Mesothelial cell of epicardium (in vitro differentiated cells): ENCODE data around the gene OTOP3. TPM values are rescaled to one million over a fixed set of nuclear protein-coding genes. Genes with fewer than 3 reads are reported as not detected.

ENCODE experiments used
- DNase-seq, 2 experiments: peaks; one replicate each; pipeline ENCODE4 v3.0.0; 2021; ENCODE audit warnings: low spot score in 2 of 2; ENCODE audit not compliant: unreplicated experiment in 2 of 2
- H3K27ac Mint-ChIP-seq: 2 replicates; pipeline ENCODE4 v1.8.0; 2021; ENCODE audit warnings: mixed read lengths
- H3K27me3 Mint-ChIP-seq: 2 replicates; pipeline ENCODE4 v1.8.0; 2021; ENCODE audit warnings: low read depth, mixed read lengths
- H3K36me3 Mint-ChIP-seq: 2 replicates; pipeline ENCODE4 v1.8.0; 2021; ENCODE audit warnings: mixed read lengths
- H3K4me1 Mint-ChIP-seq: 2 replicates; pipeline ENCODE4 v1.8.0; 2021; ENCODE audit warnings: mixed read lengths
- H3K4me3 Mint-ChIP-seq: 2 replicates; pipeline ENCODE4 v1.8.0; 2021; ENCODE audit warnings: mild to moderate bottlenecking, moderate library complexity, mixed read lengths
- H3K9me3 Mint-ChIP-seq: 2 replicates; pipeline ENCODE4 v1.8.0; 2021; ENCODE audit warnings: mixed read lengths
- total RNA-seq: library from RNA; stranded (reverse); gene quantifications from 3 replicates; pipeline ENCODE4 v1.2.1, GENCODE V29; 2021
- TF ChIP-seq, protein P1 (sequence below): fragments of 200-600 bp; sonication (generic); IDR thresholded peaks from one replicate; pipeline ENCODE4 v1.5.0; 2021; ENCODE audit warnings: antibody characterized with exemption; ENCODE audit not compliant: unreplicated experiment

OTOP3 gene
- total RNA-seq, 1 donor from 2014 or later = not detected

DNA sequence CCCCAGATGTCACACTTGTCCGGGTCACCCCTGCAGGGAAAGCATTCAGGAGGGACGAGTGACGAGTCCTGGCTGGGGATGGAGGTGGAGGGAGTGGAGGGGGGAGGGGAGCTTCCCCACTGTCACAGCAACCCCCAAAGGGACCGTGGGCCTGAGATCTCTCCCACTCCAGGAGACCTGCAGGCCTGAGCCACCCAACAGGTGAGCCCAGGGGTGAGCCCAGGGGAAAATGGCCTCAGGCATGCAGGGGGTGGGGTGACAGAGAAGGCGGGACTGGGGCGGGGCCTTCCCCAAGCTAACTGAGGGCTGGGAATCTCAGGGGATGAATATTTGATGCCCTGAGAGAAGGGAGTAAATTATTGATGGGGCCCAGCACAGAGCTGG, 15.1 kb upstream of the OTOP3 start:
- Mint-ChIP-seq H3K4me1 (peaks cover 27% of the 10 kb centered on the region), H3K36me3 (no peaks in the 10 kb centered on the region), H3K4me3 (peak overlapping the region; percentile 48), H3K27me3 (peaks cover 31% of the 10 kb centered on the region), H3K9me3 (no peaks in the 10 kb centered on the region), H3K27ac (peak overlapping the region; percentile 44)
- DNase-seq = no peak
- TF ChIP-seq, protein P1, sequence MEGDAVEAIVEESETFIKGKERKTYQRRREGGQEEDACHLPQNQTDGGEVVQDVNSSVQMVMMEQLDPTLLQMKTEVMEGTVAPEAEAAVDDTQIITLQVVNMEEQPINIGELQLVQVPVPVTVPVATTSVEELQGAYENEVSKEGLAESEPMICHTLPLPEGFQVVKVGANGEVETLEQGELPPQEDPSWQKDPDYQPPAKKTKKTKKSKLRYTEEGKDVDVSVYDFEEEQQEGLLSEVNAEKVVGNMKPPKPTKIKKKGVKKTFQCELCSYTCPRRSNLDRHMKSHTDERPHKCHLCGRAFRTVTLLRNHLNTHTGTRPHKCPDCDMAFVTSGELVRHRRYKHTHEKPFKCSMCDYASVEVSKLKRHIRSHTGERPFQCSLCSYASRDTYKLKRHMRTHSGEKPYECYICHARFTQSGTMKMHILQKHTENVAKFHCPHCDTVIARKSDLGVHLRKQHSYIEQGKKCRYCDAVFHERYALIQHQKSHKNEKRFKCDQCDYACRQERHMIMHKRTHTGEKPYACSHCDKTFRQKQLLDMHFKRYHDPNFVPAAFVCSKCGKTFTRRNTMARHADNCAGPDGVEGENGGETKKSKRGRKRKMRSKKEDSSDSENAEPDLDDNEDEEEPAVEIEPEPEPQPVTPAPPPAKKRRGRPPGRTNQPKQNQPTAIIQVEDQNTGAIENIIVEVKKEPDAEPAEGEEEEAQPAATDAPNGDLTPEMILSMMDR = no peak

DNA sequence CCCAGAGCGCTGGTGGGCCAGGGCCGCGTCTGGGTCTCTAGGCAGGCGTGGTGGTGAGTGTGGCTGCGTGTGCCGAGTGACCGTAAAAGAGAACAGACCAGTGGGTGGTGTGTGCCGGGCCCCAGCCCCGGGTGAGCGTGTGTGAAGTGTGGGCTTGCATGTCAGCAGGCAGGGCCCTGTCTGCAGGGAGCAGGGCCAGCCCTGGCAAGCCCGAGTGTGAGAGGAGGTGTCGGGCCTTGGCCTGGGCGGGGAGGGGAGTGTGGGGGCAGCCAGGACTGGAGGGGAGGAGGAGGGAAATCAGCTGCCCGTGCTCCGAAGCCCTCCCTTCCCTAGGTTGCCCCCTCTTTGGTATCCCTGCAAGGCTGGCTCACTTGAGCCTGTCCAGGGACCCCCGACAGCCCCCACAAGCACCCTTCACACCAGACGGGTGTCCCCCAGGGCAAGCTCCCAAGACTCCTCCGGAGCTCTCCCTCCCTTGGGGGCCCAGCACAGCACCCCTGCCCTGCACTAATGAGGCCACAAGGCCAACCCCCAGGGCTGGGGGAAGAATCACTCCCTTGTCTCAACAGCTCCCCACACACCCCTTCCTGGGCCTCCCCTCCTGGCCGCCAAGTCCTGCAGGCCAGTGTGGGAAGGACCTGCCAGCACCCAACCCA, 14.5 kb upstream of the OTOP3 start:
- TF ChIP-seq, protein P1 = no peak
- Mint-ChIP-seq H3K36me3 (no peaks in the 10 kb centered on the region), H3K9me3 (no peaks in the 10 kb centered on the region), H3K4me1 (peaks cover 27% of the 10 kb centered on the region), H3K27ac (peak overlapping the region; percentile 44), H3K27me3 (peaks cover 37% of the 10 kb centered on the region), H3K4me3 (peak overlapping the region; percentile 48)
- DNase-seq = no peak

DNA sequence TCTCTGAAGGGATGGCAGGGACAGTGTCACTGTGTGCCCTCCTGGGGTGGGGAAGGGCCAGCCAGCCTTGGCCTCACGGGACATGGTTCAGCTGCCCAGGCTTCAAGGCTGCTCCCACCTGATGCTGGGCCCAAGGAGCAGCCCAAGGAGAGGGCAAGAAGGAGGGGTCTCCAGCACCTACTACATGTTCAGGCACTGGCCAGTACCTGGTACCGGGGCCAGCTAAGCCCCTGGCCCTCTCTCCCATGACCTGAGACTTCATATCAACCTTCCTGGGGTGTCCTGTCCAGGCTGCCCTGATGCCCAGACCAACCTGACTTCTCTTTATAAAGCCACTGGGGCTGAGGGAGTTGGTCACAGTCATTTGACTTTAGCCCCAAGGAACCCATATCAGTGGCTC, 13.9 kb upstream of the OTOP3 start:
- Mint-ChIP-seq H3K9me3 (no peaks in the 10 kb centered on the region), H3K27me3 (peaks cover 43% of the 10 kb centered on the region), H3K27ac (no peak overlapping the region), H3K36me3 (no peaks in the 10 kb centered on the region), H3K4me1 (peaks cover 27% of the 10 kb centered on the region), H3K4me3 (peak overlapping the region; percentile 38)
- TF ChIP-seq, protein P1 = no peak
- DNase-seq = no peak

DNA sequence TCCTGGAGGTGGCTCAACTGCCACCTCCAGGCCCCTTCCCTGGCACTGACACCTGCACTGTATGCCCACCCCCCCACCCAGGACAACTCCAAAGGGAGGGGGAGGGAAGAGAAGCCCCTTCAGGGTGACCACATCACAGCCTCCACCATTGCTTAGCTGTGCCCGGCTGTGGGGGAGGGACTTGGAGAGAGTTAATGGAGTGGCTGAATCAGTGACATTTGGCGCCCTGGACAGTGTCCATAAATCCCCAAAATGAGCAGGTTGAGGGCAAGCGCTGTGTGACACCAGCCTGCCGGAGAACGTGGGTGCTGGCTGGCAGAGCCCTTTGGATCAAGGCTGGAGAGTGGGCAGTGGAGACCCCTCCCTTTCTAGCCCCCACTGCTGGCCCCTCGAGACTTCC, 13.5 kb upstream of the OTOP3 start:
- Mint-ChIP-seq H3K27me3 (peaks cover 47% of the 10 kb centered on the region), H3K27ac (no peak overlapping the region), H3K36me3 (no peaks in the 10 kb centered on the region), H3K9me3 (no peaks in the 10 kb centered on the region), H3K4me3 (peak overlapping the region; percentile 67), H3K4me1 (peaks cover 27% of the 10 kb centered on the region)
- DNase-seq = no peak
- TF ChIP-seq, protein P1 = no peak

DNA sequence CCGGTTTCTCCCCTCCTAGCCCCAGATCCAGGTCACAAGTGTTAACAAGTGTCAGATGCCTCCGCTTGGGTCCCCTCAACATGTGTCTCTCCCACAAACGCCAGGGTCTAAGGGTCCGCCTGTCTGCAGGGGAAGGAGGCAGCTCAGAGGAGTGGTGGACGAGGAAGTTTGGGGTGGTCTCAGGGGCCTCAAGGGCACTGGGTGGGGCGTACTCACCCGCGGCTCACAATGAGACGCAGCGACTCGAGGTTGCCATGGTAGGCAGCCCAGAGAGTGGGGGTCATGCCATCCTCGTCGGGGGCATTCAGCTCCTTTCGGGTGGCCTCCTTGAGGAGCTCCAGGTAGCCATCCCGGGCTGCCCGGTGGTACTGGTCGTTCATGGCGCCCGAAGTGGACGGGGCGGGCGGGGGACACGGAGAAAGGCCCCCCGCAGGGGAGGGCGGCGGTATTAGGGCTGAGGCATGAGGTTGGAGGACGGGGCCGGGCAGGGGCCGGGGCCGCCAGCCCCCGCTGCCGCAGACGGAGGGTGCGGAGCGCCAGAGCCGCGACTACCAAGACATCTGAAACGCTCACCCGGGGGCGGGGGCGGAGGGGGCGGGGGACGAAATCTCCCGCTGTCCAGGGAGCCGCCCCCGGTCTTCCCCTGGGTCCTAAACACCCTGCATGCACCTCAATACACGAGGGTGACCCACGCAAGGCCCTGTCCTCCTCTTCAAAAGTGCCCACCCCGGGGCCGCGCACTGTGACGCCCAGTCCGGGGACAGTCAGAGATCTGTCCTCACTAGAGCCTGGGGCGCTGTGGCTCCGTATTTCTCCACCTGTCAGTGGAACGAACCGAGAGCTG, 12.8 kb upstream of the OTOP3 start, which contains the start of gene USH1G:
TSS of gene USH1G (minus strand) at position 562 of the 844 bp plus-strand sequence. CDS start at position 380, 182 bp downstream.
- Mint-ChIP-seq H3K27me3 (peaks cover 54% of the 10 kb centered on the region), H3K4me1 (peaks cover 27% of the 10 kb centered on the region), H3K36me3 (no peaks in the 10 kb centered on the region), H3K9me3 (no peaks in the 10 kb centered on the region), H3K27ac (no peak within 1 kb of the TSS), H3K4me3 (peak within 1 kb of the TSS; percentile 67)
- TF ChIP-seq, protein P1 = no peak
- DNase-seq = no peak
